Neural progenitor cell (in vitro differentiated cells): Measurements from ENCODE around the gene RPRM.

ENCODE experiments used
- CTCF ChIP-seq: fragments of 200-600 bp; sonication (generic); IDR thresholded peaks from 2 replicates; pipeline ENCODE4 v1.5.1; 2017; ENCODE audit warnings: antibody characterized with exemption, mild to moderate bottlenecking
- EZH2 ChIP-seq: fragments of 200-600 bp; sonication (generic); IDR thresholded peaks from 2 replicates; pipeline ENCODE4 v1.6.1; 2017; ENCODE audit warnings: antibody characterized with exemption, mild to moderate bottlenecking, moderate library complexity
- EZH2phosphoT487 ChIP-seq: fragments of 200-600 bp; sonication (generic); IDR thresholded peaks from 2 replicates; pipeline ENCODE4 v1.6.1; 2017; ENCODE audit warnings: antibody characterized with exemption

DNA sequence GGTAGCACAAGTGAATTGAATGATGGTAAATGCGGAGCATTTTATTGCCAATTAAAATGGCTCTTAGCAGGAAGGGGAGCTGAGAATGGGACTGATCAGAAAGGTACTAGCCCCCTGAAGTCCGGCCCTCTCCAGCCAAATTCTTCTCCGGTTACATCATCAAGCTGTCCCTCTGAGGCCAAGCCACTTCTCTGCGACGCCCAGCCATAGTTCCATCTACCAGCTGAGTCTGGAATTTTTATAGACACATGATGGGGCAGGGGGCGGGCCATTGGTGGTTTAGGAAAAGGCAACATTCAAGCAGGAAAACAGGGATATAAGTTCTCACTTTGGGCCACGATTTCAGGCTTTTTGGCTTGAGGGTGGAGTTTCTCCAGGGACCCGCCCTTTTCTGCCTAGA lies 22.7 kb downstream of the RPRM start:
- TF ChIP-seq EZH2 (no peak), CTCF (no peak), EZH2phosphoT487 (no peak)
